GM23338 (cell line): ENCODE results near the gene TEKT5. TPM values are rescaled to one million over a fixed set of nuclear protein-coding genes. Genes with fewer than 3 reads are reported as not detected.

ENCODE experiments used
- ATAC-seq: fragments of 200-7000 bp; cut with Tn5 transposase; 3 replicates; pipeline ENCODE4 v1.9.1; 2020
- DNase-seq: peaks from one replicate; pipeline ENCODE4 v3.0.0-alpha.2; 2015; ENCODE audit warnings: low spot score
- H2AFZ ChIP-seq: fragments of 200-600 bp; sonication (generic); 2 replicates; pipeline ENCODE4 v1.8.0; 2016; ENCODE audit warnings: antibody characterized with exemption, mild to moderate bottlenecking, moderate library complexity
- H3F3A ChIP-seq: fragments of 200-600 bp; sonication (generic); replicated peaks from 2 replicates; pipeline ENCODE4 v1.8.0; 2017; ENCODE audit warnings: antibody characterized with exemption, mixed run types, low read depth
- H3K27ac ChIP-seq: fragments of 200-600 bp; sonication (generic); 2 replicates; pipeline ENCODE4 v1.6.1; 2016; ENCODE audit warnings: low read depth
- H3K27me3 ChIP-seq: fragments of 200-600 bp; sonication (generic); 2 replicates; pipeline ENCODE4 v1.8.0; 2016; ENCODE audit warnings: mild to moderate bottlenecking, mixed run types, moderate library complexity; ENCODE audit not compliant: insufficient read depth
- H3K36me3 ChIP-seq: fragments of 200-600 bp; sonication (generic); 2 replicates; pipeline ENCODE4 v1.8.0; 2016; ENCODE audit warnings: mild to moderate bottlenecking; ENCODE audit not compliant: insufficient read depth
- H3K4me1 ChIP-seq: fragments of 200-600 bp; sonication (generic); 2 replicates; pipeline ENCODE4 v1.8.0; 2016; ENCODE audit warnings: mild to moderate bottlenecking, moderate library complexity; ENCODE audit not compliant: insufficient read depth
- H3K4me2 ChIP-seq: fragments of 200-600 bp; sonication (generic); 2 replicates; pipeline ENCODE4 v1.7.1; 2017; ENCODE audit warnings: mixed run types
- H3K4me3 ChIP-seq: fragments of 200-600 bp; sonication (generic); 2 replicates; pipeline ENCODE4 v1.6.1; 2016; ENCODE audit warnings: mixed run types
- H3K79me2 ChIP-seq: fragments of 200-600 bp; sonication (generic); replicated peaks from 2 replicates; pipeline ENCODE4 v1.8.0; 2017; ENCODE audit warnings: mild to moderate bottlenecking; ENCODE audit not compliant: insufficient read depth
- H3K9me2 ChIP-seq: fragments of 200-600 bp; sonication (generic); 2 replicates; pipeline ENCODE4 v1.8.0; 2017; ENCODE audit not compliant: insufficient read depth
- H4K20me1 ChIP-seq: fragments of 200-600 bp; sonication (generic); replicated peaks from 2 replicates; pipeline ENCODE4 v1.8.0; 2017; ENCODE audit warnings: mild to moderate bottlenecking; ENCODE audit not compliant: insufficient read depth
- H3K27ac Mint-ChIP-seq: 2 replicates; pipeline ENCODE4 v1.8.0; 2020; ENCODE audit warnings: inconsistent platforms, mild to moderate bottlenecking, moderate library complexity, mixed read lengths
- H3K27me3 Mint-ChIP-seq: 3 replicates; pipeline ENCODE4 v1.8.0; 2022; ENCODE audit warnings: low read depth, mild to moderate bottlenecking, moderate library complexity, mixed read lengths, inconsistent platforms; ENCODE audit not compliant: insufficient read depth, poor library complexity
- H3K36me3 Mint-ChIP-seq: 3 replicates; pipeline ENCODE4 v1.8.0; 2021; ENCODE audit warnings: low read depth, mild to moderate bottlenecking, inconsistent platforms, moderate library complexity, mixed read lengths
- H3K4me1 Mint-ChIP-seq: 3 replicates; pipeline ENCODE4 v1.8.0; 2020; ENCODE audit warnings: mild to moderate bottlenecking, inconsistent platforms, mixed read lengths
- H3K4me3 Mint-ChIP-seq: 3 replicates; pipeline ENCODE4 v1.8.0; 2021; ENCODE audit warnings: moderate library complexity, mild to moderate bottlenecking, inconsistent platforms, mixed read lengths
- H3K9me3 Mint-ChIP-seq: 3 replicates; pipeline ENCODE4 v1.8.0; 2020; ENCODE audit warnings: moderate library complexity, mild to moderate bottlenecking, inconsistent platforms, mixed read lengths
- CREB1 ChIP-seq: fragments of 250-450 bp; sonication (Bioruptor Pico); IDR thresholded peaks from 2 replicates; pipeline ENCODE4 v1.5.0; 2020; ENCODE audit warnings: low read depth, mild to moderate bottlenecking, moderate library complexity
- CTCF ChIP-seq, 2 experiments: fragments of 200-600 bp in 1 of 2; sonication (generic) in 1 of 2; conservative IDR thresholded peaks; 2 replicates each; pipeline versions ENCODE4 v1.5.1 to v1.6.1; 2016 to 2017; ENCODE audit warnings: antibody characterized with exemption in 2 of 2, low read depth in 2 of 2, mild to moderate bottlenecking in 2 of 2, moderate library complexity in 1 of 2
- ETS1 ChIP-seq: IDR thresholded peaks from 2 replicates; pipeline ENCODE4 v1.6.1; 2016; ENCODE audit warnings: antibody characterized with exemption
- EZH2 ChIP-seq: fragments of 200-600 bp; sonication (generic); IDR thresholded peaks from one replicate; pipeline ENCODE4 v1.8.0; 2017; ENCODE audit warnings: antibody characterized with exemption, mild to moderate bottlenecking, low read depth; ENCODE audit not compliant: unreplicated experiment
- EZH2phosphoT487 ChIP-seq: fragments of 200-600 bp; sonication (generic); IDR thresholded peaks from one replicate; pipeline ENCODE4 v1.8.1; 2018; ENCODE audit warnings: antibody characterized with exemption; ENCODE audit not compliant: unreplicated experiment
- JUNB ChIP-seq: IDR thresholded peaks from one replicate; pipeline ENCODE4 v1.6.1; 2016; ENCODE audit warnings: antibody characterized with exemption; ENCODE audit not compliant: unreplicated experiment
- NANOG ChIP-seq: IDR thresholded peaks from 2 replicates; pipeline ENCODE4 v1.6.1; 2016; ENCODE audit warnings: antibody characterized with exemption, borderline replicate concordance
- POLR2AphosphoS5 ChIP-seq: IDR thresholded peaks from 2 replicates; pipeline ENCODE4 v1.6.1; 2016; ENCODE audit warnings: antibody characterized with exemption, low read depth
- REST ChIP-seq: IDR thresholded peaks from one replicate; pipeline ENCODE4 v1.6.1; 2018; ENCODE audit warnings: antibody characterized with exemption; ENCODE audit not compliant: unreplicated experiment
- STAT1 ChIP-seq: IDR thresholded peaks from one replicate; pipeline ENCODE4 v1.6.1; 2016; ENCODE audit warnings: antibody characterized with exemption; ENCODE audit not compliant: unreplicated experiment
- ZNF114 ChIP-seq: fragments of 250-450 bp; sonication (Bioruptor Pico); IDR thresholded peaks from 2 replicates; pipeline ENCODE4 v1.5.0; 2020; ENCODE audit warnings: mild to moderate bottlenecking, moderate library complexity
- ZNF331 ChIP-seq: fragments of 250-450 bp; sonication (Bioruptor Pico); IDR thresholded peaks from 2 replicates; pipeline ENCODE4 v1.5.0; 2020; ENCODE audit warnings: low read depth, mild to moderate bottlenecking, moderate library complexity
- ZNF462 ChIP-seq: fragments of 250-450 bp; sonication (Bioruptor Pico); IDR thresholded peaks from 2 replicates; pipeline ENCODE4 v1.5.0; 2020; ENCODE audit warnings: mild to moderate bottlenecking, moderate library complexity
- polyA plus RNA-seq: library from polyadenylated mRNA; unstranded; fragments of >200 nt; fragmentation: Nextera tagmentation; extraction: Ambion mirVana; gene quantifications from 2 replicates; pipeline ENCODE4 v1.2.1, GENCODE V29; 2016
- total RNA-seq: library from RNA; depleted of rRNA; stranded (reverse); fragments of >200 nt; shearing (Covaris generic); gene quantifications from 2 replicates; pipeline ENCODE4 v1.2.3, GENCODE V29; 2014

TEKT5 gene
- total and polyA plus RNA-seq, 2 experiments from 2014 or later = 0.52 TPM; not detected in 1

- Mint-ChIP-seq H3K27ac (no peak overlapping the region), H3K9me3 (no peaks in the 10 kb centered on the region; the same call in 2 of the 3 replicates), H3K4me3 (no peak overlapping the region), H3K36me3 (no peaks in the 10 kb centered on the region), H3K27me3 (no peaks in the 10 kb centered on the region), H3K4me1 (peaks cover 10% of the 10 kb centered on the region)
- Histone ChIP-seq H2AFZ (no peak overlapping the region), H4K20me1 (no peaks in the 10 kb centered on the region), H3K36me3 (no peaks in the 10 kb centered on the region), H3K4me1 (no peaks in the 10 kb centered on the region), H3K9me2 (no peaks in the 10 kb centered on the region), H3K4me2 (no peak overlapping the region), H3K4me3 (no peak overlapping the region), H3F3A (no peaks in the 10 kb centered on the region), H3K27ac (no peak overlapping the region), H3K79me2 (no peaks in the 10 kb centered on the region), H3K27me3 (no peaks in the 10 kb centered on the region)
- TF ChIP-seq CREB1 (CRISPR knock-in tag) = no peak
- TF ChIP-seq REST = no peak
- TF ChIP-seq NANOG = no peak
- no peak for TF ChIP-seq ZNF331
- TF ChIP-seq ETS1 = no peak
- no peak for TF ChIP-seq STAT1
- no peak for TF ChIP-seq ZNF462
- TF ChIP-seq ZNF114 (CRISPR knock-in tag) = no peak
- TF ChIP-seq CTCF (conservative IDR thresholded peaks at IDR 0.05; ENCODE audit: low read depth in 2 of 2) = no peak
- no peak for TF ChIP-seq POLR2AphosphoS5
- no peak for TF ChIP-seq EZH2phosphoT487
- TF ChIP-seq EZH2 = no peak
- TF ChIP-seq JUNB = no peak
- ATAC-seq (peak; percentile 33), DNase-seq (peak; percentile 38)
Measured at GRCh38 chr16:10601444-10602408, 93.0 kb downstream of the TEKT5 start.
